ENCODE data around the gene TOGARAM2. TPM values are rescaled to one million over a fixed set of nuclear protein-coding genes. Genes with fewer than 3 reads are reported as not detected.
A peak's percentile ranks its signal among the peaks of the same experiment; 100 is the strongest.

TOGARAM2 gene
- total RNA-seq, 1 donor from 2014 or later: 51.9 TPM

- H3K36me3 ChIP-seq: no peaks in the 10 kb centered on the region
- intact Hi-C loops (cut with micrococcal nuclease): no loop called here
- H3K4me1 ChIP-seq: peaks cover 16% of the 10 kb centered on the region
- H3K9me3 ChIP-seq (replicated peaks): no peaks in the 10 kb centered on the region
- H3K27ac ChIP-seq (replicated peaks): no peak overlapping the region
- H3K4me3 ChIP-seq: no peak overlapping the region
- H3K27me3 ChIP-seq (ENCODE audit: low read depth): no peaks in the 10 kb centered on the region
- no peak for TF ChIP-seq CTCF (IDR thresholded peaks at IDR 0.05; ENCODE audit: borderline replicate concordance)
- no peak for DNase-seq
Observed at GRCh38 chr2:28994679-28995078, 13.6 kb downstream of the TOGARAM2 start.

GRCh38 chr2:28995765-28996750 lies 15.0 kb downstream of the TOGARAM2 start:
- no peak for DNase-seq
- Histone ChIP-seq H3K9me3 (replicated peaks) (no peaks in the 10 kb centered on the region), H3K4me3 (no peak overlapping the region), H3K27ac (replicated peaks) (no peak overlapping the region), H3K36me3 (no peaks in the 10 kb centered on the region), H3K27me3 (ENCODE audit: low read depth) (no peaks in the 10 kb centered on the region), H3K4me1 (peaks cover 15% of the 10 kb centered on the region)
- TF ChIP-seq CTCF (IDR thresholded peaks at IDR 0.05; ENCODE audit: borderline replicate concordance): no peak
- intact Hi-C loops (cut with micrococcal nuclease): no loop called here

GRCh38 chr2:28997237-28997846 lies 16.2 kb downstream of the TOGARAM2 start:
- no peak for TF ChIP-seq CTCF (IDR thresholded peaks at IDR 0.05; ENCODE audit: borderline replicate concordance)
- intact Hi-C loops (cut with micrococcal nuclease): no loop called here
- Histone ChIP-seq H3K27me3 (ENCODE audit: low read depth) (no peaks in the 10 kb centered on the region), H3K4me1 (peaks cover 9% of the 10 kb centered on the region), H3K4me3 (no peak overlapping the region), H3K27ac (replicated peaks) (no peak overlapping the region), H3K9me3 (replicated peaks) (no peaks in the 10 kb centered on the region), H3K36me3 (no peaks in the 10 kb centered on the region)
- DNase-seq: no peak

- H3K9me3 ChIP-seq (replicated peaks): no peaks in the 10 kb centered on the region
- H3K27me3 ChIP-seq (ENCODE audit: low read depth): no peaks in the 10 kb centered on the region
- intact Hi-C loops (cut with micrococcal nuclease): no loop called here
- TF ChIP-seq CTCF (IDR thresholded peaks at IDR 0.05; ENCODE audit: borderline replicate concordance): no peak
- H3K4me1 ChIP-seq: peaks cover 8% of the 10 kb centered on the region
- H3K4me3 ChIP-seq: no peak overlapping the region
- H3K27ac ChIP-seq (replicated peaks): no peak overlapping the region
- no peak for DNase-seq
- H3K36me3 ChIP-seq: no peaks in the 10 kb centered on the region
Observed at GRCh38 chr2:28997847-28998735, 17.0 kb downstream of the TOGARAM2 start.

GRCh38 chr2:29000481-29000880 lies 19.4 kb downstream of the TOGARAM2 start:
- no peaks in the 10 kb centered on the region for H3K27me3 ChIP-seq (ENCODE audit: low read depth)
- intact Hi-C loops (cut with micrococcal nuclease): no loop called here
- H3K36me3 ChIP-seq: no peaks in the 10 kb centered on the region
- H3K4me1 ChIP-seq: no peaks in the 10 kb centered on the region
- H3K4me3 ChIP-seq: no peak overlapping the region
- H3K27ac ChIP-seq (replicated peaks): no peak overlapping the region
- H3K9me3 ChIP-seq (replicated peaks): no peaks in the 10 kb centered on the region
- TF ChIP-seq CTCF (IDR thresholded peaks at IDR 0.05; ENCODE audit: borderline replicate concordance): no peak
- peak; percentile 42 for DNase-seq
